Type B pancreatic cell (in vitro differentiated cells): ENCODE data around the gene FBXO45. TPM values are rescaled to one million over a fixed set of nuclear protein-coding genes. Genes with fewer than 3 reads are reported as not detected.
"Not testable (repeated sequence)": the region's sequence is repeated elsewhere in the genome, so short reads cannot be mapped to it uniquely, and the experiment has no call there.

Source experiments
- DNase-seq: peaks from one replicate; pipeline ENCODE4 v3.0.0; 2021; ENCODE audit warnings: mixed read lengths; ENCODE audit not compliant: unreplicated experiment; ENCODE audit errors: extremely low spot score
- H3K27ac Mint-ChIP-seq: 2 replicates; pipeline ENCODE4 v1.8.0; 2021; ENCODE audit warnings: mild to moderate bottlenecking, mixed read lengths
- H3K27me3 Mint-ChIP-seq: 2 replicates; pipeline ENCODE4 v1.8.0; 2021; ENCODE audit warnings: mixed read lengths
- H3K36me3 Mint-ChIP-seq: 2 replicates; pipeline ENCODE4 v1.8.0; 2021; ENCODE audit warnings: mixed read lengths
- H3K4me1 Mint-ChIP-seq: one replicate; pipeline ENCODE4 v1.8.0; 2021; ENCODE audit warnings: mixed read lengths; ENCODE audit not compliant: unreplicated experiment
- H3K4me3 Mint-ChIP-seq: 2 replicates; pipeline ENCODE4 v1.8.0; 2021; ENCODE audit warnings: mild to moderate bottlenecking, mixed read lengths
- H3K9me3 Mint-ChIP-seq: 2 replicates; pipeline ENCODE4 v1.8.0; 2021; ENCODE audit warnings: mixed read lengths
- CTCF ChIP-seq: fragments of 200-600 bp; sonication (generic); conservative IDR thresholded peaks from 2 replicates; pipeline ENCODE4 v1.5.0; 2021; ENCODE audit warnings: antibody characterized with exemption, mild to moderate bottlenecking
- total RNA-seq: library from RNA; stranded (reverse); gene quantifications from 2 replicates; pipeline ENCODE4 v1.2.1, GENCODE V29; 2021; ENCODE audit warnings: low replicate concordance

The FBXO45 gene
- total RNA-seq, 1 donor from 2014 or later, result 14.8 TPM

GRCh38 chr3:196634829-196635228 lies 66.4 kb downstream of the FBXO45 start:
- TF ChIP-seq CTCF, result no peak
- Mint-ChIP-seq H3K9me3 (no peaks in the 10 kb centered on the region), H3K4me1 (peaks cover 13% of the 10 kb centered on the region), H3K4me3 (no peak overlapping the region), H3K27ac (no peak overlapping the region), H3K36me3 (no peaks in the 10 kb centered on the region), H3K27me3 (peaks cover 28% of the 10 kb centered on the region)
- no peak for DNase-seq

GRCh38 chr3:196636369-196637349 lies 68.2 kb downstream of the FBXO45 start:
- no peaks in the 10 kb centered on the region for H3K36me3 Mint-ChIP-seq
- no peaks in the 10 kb centered on the region for H3K9me3 Mint-ChIP-seq
- H3K4me1 Mint-ChIP-seq, result peaks cover 11% of the 10 kb centered on the region
- DNase-seq, result no peak
- no peak overlapping the region for H3K27ac Mint-ChIP-seq
- no peak for TF ChIP-seq CTCF
- no peak overlapping the region for H3K4me3 Mint-ChIP-seq
- peaks cover 34% of the 10 kb centered on the region for H3K27me3 Mint-ChIP-seq

GRCh38 chr3:196637941-196638340 lies 69.5 kb downstream of the FBXO45 start:
- H3K27me3 Mint-ChIP-seq, result peaks cover 34% of the 10 kb centered on the region
- H3K9me3 Mint-ChIP-seq, H3K36me3 Mint-ChIP-seq, H3K4me1 Mint-ChIP-seq, H3K27ac Mint-ChIP-seq, DNase-seq, H3K4me3 Mint-ChIP-seq: not testable (repeated sequence)

Other genes starting within 250 kb of the FBXO45 start
- 1.1 TPM in 1 of 2 replicates, not detected in the other for gene TM4SF19, start 230.3 kb upstream of the FBXO45 start, total RNA-seq
- 77.2 and 89.2 TPM in 2 replicates for gene UBXN7, start 136.2 kb upstream of the FBXO45 start, total RNA-seq
- gene RNF168, start 64.9 kb upstream of the FBXO45 start, total RNA-seq, result 21.2 and 23.5 TPM in 2 replicates
- gene SMCO1, start 53.3 kb upstream of the FBXO45 start, total RNA-seq, result not detected in 2 replicates
- gene WDR53, start 106 bp upstream of the FBXO45 start, total RNA-seq, result 16.9 and 17.1 TPM in 2 replicates
- gene NRROS, start 71.0 kb downstream of the FBXO45 start, total RNA-seq, result 0.50 and 0.68 TPM in 2 replicates
- 1.1 and 4.5 TPM in 2 replicates for gene CEP19, start 143.6 kb downstream of the FBXO45 start, total RNA-seq
- gene PIGX, start 143.7 kb downstream of the FBXO45 start, total RNA-seq, result 20.0 and 26.9 TPM in 2 replicates
- gene PAK2, start 171.2 kb downstream of the FBXO45 start, total RNA-seq, result 56.8 and 58.6 TPM in 2 replicates